Stimulated activated CD8-positive, alpha-beta memory T cell treated with anti-CD3 and anti-CD28 coated beads, Interleukin-2, amount 100 ng/mL, for 48 hours (primary cell): Measurements from ENCODE around the gene ARSG.
A peak's percentile ranks its signal among the peaks of the same experiment; 100 is the strongest.
"Not testable (repeated sequence)": the region's sequence is repeated elsewhere in the genome, so short reads cannot be mapped to it uniquely, and the experiment has no call there.

Source experiments
- DNase-seq, 2 donors: peaks; one replicate each; pipeline ENCODE4 v3.0.0-alpha.2; 2020; ENCODE audit warnings: low read depth in 2 of 2

Gene ARSG

DNA sequence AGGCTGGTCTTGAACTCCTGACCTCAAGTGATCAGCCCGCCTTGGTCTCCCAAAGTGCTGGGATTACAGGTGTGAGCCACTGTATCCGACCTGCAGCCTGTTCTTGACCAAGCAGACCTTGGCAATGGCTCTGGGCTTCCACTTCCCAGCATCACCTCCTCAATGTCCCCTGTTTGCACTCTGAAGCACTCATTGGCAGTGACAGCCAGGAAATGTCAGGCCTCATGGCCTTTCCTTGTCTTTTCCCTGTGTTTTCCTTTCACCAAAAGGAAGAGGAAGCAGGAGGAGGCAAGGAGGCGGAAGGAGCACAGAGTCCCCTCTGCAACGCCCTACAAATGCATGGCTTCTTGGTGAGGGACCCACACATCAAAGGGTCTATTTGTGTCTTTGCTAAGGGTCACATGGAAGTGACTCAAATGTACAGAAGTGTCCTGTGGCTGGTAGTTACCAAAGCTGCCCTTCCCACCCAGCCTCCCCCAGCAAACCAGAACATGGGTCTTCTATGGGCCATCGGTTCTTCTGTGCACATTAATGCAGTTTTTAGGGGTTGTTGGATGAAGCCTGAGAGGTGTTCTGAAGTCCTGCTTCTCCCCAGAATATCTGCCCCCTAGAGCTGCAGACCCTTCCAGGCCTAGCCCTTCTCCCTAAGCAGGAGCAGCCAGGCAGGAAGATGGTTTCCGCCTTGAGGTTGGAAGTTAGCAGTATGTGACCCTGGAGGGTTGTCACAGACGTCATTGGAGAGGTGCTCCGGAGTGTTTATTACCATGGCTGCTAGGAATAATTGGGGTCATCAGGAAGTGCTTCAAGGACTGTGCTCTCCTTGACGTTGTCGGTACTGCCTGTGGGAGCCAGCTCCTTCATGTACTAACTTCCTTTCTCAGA, 105.2 kb downstream of the ARSG start:
- DNase-seq = no peak

DNA sequence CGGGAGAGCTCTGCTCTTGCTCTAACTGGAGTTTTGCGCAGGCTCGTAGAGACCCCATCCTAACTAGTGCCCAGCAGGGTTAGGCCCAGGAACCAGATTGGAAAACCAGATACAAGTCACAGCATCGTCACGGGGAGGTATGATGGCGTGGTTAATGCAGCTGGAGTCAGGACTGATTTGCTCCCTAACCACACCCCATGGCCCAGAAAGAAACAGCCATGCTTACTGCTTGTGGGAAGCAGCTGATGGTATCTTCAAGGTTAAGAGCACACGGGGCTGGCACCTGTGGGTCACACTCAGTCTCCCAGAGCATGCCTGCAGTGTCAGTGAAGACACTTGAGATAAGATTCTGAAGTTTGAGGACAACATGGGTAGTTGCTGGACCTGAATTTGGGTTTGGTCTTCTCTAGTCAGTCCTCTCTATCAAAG, 105.8 kb downstream of the ARSG start:
- no peak for DNase-seq

DNA sequence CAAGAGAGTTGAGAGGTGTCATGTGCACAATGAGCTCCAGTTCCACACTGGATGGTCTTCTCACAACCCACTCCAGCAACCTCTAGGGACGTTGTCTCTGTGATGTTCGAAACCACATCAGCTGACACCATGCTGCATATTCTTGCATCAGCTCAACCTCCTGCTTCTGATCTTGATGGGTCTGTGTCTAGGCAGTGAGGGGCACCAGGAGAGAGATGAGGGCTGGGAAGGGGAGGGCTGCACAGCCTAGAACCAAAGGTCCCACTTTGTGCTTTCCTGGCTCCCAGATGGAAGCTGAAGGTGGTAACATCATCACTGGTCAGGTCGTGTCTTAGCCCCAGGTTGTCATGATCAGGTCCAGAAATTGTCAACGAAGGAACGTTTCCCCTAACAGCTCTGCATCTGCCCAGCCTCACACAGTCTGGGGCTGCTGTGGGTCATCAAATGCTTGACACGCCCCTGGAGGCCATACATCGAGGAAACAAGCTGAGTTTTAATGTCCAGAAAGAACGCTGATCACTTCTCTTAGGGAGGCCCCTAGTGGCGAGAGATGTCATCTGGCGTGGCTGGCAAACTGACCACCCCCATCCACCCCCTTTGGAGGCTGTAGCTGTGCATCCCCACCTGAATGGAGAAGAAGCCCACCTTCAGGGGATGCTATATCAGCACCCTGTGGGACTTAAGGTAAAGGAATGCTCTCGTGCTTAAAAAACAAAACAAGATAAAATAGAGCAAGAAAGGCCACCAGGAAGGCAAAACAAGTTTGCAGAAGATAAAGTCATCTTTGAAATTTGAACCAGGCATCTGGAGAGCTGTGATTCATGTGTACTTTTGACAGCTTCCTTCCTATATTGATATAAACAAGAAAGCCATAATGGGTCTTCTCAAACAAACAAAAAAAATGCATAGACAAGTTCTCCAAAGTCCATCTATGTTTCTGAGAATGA, 107.7 kb downstream of the ARSG start:
- no peak for DNase-seq

DNA sequence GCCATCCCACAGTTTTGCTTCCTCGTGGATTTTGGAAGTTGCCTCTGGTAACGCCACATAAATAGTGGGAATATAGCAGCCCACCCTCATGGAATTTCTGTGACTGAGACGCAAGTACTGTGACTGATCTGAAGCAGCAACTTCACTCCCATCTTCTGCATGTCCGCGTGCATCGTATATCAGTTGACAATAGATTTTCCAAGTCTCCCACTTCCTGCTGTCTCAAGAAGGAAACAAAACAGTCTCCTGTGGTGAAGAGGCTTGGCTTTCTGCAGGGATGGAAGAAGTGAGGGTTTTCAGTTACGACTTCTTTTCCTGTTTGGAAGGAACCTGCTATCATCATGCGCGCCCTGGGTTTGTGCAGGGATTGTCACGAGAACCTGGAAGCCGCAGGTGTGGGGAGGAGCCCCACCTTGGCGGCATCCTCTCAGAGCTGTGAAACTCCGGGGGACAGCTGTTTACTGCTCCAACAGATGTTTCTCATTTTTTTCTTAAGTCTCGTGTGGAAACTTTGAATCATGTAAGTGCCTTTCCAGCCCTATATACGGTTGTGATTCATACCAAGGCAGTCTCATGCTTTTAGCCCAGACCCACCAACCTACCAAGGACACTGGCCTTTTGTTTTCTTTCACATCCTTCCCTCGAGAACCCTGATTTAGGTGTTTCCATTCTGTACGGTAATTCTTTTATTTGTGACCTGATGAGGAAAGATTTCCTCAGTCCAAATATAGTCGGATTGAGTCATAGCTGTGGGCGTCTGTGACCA, 108.5 kb downstream of the ARSG start:
- DNase-seq = no peak

DNA sequence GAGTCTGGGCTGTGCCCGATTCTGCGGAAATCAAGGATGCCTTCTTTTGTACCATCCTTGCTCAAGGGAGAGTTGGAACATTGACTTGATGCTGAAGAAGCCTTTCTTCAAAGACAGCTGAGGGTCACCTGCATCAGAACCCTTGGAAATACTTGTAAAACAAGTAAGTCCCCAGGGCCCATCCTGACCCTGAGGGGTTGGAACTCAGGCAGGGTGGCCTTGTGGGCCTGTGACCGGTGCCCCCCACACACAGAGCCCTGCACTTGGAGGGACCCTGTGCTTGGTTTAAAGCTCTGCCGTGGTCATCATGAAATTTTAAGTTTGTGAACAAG, 109.1 kb downstream of the ARSG start:
- DNase-seq = no peak

DNA sequence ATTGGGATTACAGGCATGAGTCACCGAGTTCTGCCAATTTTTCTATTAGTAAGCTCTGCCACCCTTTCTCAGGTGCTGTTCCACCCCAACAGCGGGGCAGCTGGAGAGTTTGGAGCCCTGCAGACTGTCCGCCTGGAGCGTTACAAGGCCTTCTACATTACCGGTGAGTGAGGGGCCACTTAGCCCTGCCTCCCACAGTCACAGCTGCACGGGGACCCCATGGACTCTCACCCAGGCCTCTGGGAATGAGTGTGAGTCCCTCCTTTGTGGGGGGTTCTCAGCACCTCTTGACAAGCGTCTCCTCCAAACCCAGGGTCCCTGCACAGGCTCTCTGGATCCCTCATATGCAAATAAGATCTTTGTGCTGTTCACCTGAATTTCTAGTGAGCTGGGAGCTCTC, 110.0 kb downstream of the ARSG start:
- DNase-seq = no peak

DNA sequence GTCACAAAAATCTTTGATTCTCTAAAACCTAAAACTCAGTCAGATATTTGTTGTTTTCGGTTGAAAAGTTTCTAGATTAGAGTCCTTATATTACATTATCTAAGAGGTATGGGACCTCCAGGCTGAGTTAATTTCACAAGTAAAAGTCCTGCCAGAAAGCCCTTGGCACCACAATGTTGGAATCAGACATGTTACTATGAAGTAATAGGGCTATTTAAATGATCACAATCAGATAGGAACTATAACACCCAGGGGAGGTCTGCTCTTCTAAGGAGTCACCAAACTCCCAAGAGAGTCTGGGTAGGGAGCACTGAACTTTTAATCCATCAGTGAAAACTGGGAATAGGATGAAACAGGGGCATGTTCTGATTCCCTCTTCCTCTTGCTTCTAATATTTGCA, 111.8 kb downstream of the ARSG start:
- no peak for DNase-seq

DNA sequence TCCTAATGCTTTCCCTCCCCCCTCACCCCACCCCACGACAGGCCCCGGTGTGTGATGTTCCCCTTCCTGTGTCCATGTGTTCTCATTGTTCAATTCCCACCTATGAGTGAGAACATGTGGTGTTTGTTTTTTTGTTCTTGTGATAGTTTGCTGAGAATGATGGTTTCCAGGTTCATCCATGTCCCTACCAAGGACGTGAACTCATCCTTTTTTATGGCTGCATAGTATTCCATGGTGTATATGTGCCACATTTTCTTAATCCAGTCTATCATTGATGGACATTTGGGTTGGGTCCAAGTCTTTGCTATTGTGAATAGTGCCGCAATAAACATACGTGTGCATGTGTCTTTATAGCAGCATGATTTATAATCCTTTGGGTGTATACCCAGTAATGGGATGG, 112.5 kb downstream of the ARSG start:
- DNase-seq = not testable (repeated sequence)

DNA sequence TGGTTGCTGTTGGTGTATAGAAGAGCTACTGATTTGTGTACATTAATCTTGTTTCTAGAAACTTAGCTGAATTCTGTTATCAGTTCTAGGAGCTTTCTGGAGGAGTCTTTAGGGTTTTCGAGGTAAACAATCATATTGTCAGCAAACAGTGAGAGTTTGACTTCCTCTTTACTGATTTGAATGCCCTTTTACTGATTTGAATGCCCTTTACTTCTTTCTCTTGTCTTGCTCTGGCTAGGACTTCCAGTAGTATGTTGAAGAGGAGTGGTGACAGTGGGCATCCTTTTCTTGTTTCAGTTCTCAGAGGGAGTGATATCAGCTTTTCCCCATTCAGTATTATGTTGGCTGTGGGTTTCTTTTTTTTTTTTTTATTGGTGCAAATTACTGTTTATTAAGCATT, 116.4 kb downstream of the ARSG start:
- DNase-seq = not testable (repeated sequence)

DNA sequence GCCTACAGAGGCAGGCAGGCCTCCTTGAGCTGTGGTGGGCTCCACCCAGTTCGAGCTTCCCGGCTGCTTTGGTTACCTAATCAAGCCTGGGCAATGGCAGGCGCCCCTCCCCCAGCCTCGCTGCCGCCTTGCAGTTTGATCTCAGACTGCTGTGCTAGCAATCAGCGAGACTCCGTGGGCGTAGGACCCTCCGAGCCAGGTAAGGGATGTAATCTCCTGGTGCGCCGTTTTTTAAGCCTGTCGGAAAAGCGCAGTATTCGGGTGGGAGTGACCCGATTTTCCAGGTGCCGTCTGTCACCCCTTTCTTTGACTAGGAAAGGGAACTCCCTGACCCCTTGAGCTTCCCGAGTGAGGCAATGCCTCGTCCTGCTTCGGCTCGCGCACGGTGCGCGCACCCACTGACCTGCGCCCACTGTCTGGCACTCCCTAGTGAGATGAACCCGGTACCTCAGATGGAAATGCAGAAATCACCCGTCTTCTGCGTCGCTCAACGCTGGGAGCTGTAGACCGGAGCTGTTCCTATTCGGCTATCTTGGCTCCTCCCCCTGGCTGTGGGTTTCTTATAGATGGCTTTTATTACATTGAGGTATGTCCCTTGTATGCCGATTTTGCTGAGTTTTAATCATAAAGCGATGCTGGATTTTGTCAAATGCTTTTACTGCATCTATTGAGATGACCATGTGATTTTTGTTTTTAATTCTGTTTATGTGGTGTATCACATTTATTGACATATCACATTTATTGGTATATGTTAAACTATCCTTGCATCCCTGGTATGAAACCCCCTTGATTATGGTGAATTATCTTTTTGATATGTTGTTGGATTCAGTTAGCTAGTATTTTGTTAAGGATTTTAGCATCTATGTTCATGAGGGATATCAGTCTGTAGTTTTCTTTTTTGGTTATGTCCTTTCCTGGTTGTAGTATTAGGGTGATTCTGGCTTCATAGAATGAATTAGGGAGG, 122.6 kb downstream of the ARSG start:
- peak in 1 of 2 donors; percentile 36 for DNase-seq

DNA sequence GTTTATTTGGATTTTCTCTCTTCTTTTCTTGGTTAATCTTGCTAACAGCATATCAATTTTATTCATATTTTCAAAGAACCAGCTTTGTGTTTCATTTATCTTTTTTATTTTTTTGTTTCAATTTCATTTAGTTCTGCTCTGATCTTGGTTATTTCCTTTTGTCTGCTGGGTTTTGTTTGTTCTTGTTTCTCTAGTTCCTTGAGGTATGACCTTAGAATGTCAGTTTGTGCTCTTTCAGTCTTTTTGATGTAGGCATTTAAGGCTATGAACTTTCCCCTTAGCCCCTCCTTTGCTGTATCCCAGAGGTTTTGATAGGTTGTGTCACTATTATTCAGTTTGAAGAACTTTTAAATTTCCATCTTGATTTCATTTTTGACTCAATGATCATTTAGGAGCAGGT, 123.6 kb downstream of the ARSG start:
- not testable (repeated sequence) for DNase-seq

DNA sequence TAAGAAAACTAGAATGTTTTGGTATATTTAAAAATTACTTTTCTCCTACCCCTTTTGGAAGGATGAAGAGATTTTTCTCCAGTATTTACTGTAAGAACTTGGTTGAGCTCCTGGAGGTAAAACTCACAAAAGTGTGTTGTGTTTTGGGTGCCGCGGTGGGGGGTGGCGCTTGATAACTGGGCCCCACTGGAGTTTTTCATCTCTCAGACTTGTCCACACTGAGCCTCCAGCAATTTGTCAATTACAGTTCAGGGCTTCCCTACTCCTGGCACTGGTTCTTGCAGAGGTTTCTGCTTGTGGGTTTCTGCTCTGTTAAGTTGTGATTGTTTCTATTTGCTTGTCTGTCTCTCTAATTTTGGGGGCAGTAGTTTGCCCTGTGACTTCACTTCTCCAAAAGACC, 126.0 kb downstream of the ARSG start:
- no peak for DNase-seq

DNA sequence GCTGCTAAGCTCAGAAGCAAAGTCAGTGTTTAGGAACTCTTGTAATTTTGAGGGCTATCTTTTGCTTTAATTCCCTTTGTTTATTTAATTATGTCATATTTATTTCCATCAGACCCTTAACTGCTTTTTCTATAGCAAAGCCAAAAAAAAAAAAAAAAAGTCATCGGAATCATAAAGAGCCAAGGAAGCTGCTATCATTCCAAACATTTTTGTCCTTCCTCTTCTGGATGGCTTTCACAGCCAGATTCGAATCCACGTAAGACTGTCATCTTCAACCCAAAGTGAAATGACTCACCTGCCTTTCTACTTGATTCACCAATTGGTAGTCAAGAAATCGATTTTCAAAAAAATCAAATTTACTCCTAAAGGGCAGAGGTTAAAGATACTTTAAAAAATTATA, 127.6 kb downstream of the ARSG start:
- no peak for DNase-seq

DNA sequence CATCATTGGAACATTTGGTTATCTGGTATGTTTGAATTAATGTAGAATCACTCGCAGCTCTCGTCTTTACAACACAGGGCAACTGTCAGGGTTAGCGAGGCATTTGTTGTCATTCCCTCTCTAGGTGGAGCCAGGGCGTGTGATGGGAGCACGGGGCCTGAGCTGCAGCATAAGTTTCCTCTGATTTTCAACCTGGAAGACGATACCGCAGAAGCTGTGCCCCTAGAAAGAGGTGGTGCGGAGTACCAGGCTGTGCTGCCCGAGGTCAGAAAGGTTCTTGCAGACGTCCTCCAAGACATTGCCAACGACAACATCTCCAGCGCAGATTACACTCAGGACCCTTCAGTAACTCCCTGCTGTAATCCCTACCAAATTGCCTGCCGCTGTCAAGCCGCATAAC, 128.8 kb downstream of the ARSG start:
- DNase-seq = no peak

DNA sequence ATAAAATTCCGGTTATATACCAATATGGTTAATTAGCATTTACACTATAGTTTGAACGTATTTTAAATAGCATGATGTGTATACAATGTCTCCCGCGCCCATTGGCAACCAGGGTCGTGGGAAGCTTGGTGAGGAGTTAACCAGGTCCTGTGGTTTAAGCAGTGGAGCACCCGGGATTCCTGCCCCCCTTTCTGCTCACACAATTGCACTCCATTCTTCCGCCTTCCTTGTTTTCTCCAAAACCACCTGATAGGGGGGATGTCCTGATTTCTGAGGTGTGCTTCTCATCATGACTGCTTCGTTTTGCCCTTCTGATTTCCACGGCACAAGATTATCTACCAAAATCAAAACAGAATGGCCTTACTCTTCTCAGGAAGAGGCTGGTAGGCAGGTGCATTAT, 130.2 kb downstream of the ARSG start:
- DNase-seq = no peak

DNA sequence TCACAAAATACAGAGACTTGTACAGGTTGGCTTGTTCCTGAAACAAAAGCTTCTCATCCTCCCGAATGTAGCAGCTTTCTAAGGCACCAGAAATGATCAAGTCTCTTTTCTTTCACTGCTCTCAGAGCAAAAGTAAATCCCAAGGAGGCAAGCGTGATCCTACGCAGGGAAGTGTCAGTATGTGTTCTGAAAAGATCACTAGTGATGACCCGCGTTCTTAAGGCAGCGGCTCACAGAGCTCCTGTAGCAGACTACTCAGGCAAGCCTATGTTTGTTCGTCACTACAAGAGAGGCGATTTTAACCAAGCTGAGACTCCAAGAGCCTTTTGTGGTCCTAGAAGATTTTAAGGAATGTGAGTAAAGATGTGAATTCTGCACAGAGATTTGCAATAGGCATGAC, 131.5 kb downstream of the ARSG start:
- DNase-seq = no peak

DNA sequence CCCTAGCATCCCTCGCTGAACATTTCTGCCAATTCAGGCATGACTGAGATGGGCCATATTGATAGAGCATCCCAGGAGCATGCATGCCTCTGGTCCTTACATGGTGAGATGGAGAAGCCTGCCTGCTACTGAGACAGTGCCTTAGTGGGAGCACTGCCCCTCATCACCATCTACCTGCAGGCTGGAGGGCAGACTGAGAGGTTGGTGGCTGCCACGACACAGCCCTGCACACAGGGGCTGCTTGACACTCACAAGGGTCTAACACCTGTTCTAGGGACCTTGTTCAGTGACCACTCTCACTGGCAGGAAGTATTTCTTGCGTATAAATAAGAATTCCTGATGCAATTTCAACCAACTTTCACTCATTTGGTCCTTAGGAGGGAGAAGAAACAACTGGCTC, 132.0 kb downstream of the ARSG start:
- no peak for DNase-seq

DNA sequence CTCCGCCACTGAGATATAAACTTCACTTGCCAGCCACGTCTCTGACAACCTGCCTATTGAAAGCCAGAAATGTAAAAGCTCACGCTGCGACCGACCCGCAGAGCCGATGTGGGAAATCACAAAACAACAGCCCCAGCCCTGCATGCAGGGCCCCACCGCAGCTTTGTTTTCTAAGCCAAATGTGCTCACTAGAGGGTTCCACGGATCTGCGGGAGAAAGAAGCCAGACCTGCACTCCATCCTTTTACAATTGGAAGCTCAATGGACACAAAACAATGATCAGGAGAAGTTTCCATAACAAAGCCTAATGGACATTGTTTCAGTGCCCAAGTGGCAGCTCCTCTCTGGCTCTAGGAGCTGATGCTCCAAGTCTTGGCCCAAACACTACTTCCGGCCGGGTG, 132.9 kb downstream of the ARSG start:
- DNase-seq = no peak

DNA sequence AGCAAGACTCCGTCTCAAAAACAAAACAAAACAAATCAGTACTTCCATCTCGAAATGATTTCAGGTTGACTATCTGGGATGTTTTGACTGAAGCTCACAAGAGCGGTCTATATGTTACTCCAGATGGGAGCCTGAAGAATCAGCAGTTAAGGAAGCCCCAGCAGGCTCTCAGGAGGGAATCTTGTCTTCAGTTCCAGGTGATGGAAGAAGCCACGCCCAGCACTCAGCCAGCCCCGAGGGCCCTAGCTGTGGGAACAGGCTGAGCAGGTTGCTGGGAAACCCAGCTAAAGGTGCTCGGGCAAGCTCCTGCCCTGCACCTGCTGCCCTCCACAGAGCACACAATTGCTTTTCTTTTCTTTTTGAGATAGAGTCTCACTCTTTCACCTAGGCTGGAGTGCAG, 133.6 kb downstream of the ARSG start:
- no peak for DNase-seq

DNA sequence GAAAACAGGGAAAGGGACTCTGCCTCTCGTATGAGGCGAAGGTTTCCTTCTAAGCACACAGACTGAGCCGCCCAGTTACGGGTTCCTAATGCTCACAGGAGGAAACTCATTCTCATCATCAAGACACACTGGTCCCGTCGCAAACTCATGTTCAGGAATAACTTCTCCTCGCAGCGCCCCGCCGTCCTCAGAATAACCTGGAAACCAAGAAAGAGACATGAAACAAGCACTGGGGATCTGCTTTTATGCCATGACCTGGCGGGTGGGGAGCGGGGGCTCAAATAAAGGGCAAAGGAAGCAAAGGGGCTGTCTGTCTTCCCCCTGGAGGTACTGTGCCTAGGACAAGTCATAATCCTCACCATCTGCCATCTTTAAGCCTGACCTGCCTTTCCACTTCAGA, 134.7 kb downstream of the ARSG start:
- no peak for DNase-seq

DNA sequence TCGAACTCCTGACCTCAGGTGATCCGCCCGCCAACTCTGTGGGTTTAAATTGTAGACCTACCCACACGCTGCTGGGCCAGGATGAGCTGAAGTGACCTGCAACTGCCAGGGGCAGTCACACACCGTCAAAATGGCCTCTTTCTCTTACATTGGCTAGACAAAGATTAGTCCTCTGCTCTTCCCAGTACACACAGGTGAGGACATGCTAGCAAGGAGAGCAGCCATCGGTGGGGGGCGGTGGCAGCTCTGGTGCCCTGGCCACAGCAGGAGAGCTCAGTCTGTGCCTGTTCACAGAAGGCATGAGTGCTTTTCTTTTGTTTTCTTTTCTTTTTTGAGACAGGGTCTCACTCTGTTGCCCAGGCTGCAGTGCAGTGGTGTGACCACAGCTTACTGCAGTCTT, 136.3 kb downstream of the ARSG start:
- no peak for DNase-seq
